Activated T-helper 2 cell treated with anti-CD3 and anti-CD28 coated beads, Interferon-gamma antibody, Interleukin-2, Interleukin-4, amounts not matched to agents 10 μg/mL and 5 μg/mL and 100 μg/mL, durations not matched to agents 14 hours and 24 hours and 36 hours (primary cell): ENCODE results near the gene CRYGN. TPM values are rescaled to one million over a fixed set of nuclear protein-coding genes. Genes with fewer than 3 reads are reported as not detected.

Source experiments
- DNase-seq: peaks from one replicate; pipeline ENCODE4 v3.0.0; 2021; ENCODE audit warnings: low spot score
- H3K27ac Mint-ChIP-seq: one replicate; pipeline ENCODE4 v1.8.0; 2021; ENCODE audit warnings: mixed read lengths
- H3K27me3 Mint-ChIP-seq: one replicate; pipeline ENCODE4 v1.8.0; 2021; ENCODE audit warnings: low read depth, mixed read lengths
- H3K36me3 Mint-ChIP-seq: one replicate; pipeline ENCODE4 v1.8.0; 2021; ENCODE audit warnings: low read depth, mixed read lengths
- H3K4me1 Mint-ChIP-seq: one replicate; pipeline ENCODE4 v1.8.0; 2021; ENCODE audit warnings: low read depth, mixed read lengths
- H3K4me3 Mint-ChIP-seq: one replicate; pipeline ENCODE4 v1.8.0; 2021; ENCODE audit warnings: low read depth, mild to moderate bottlenecking, moderate library complexity, mixed read lengths
- H3K9me3 Mint-ChIP-seq: one replicate; pipeline ENCODE4 v1.8.0; 2021; ENCODE audit warnings: mixed read lengths
- intact Hi-C: fragments of 100-400 bp; cut with micrococcal nuclease; formaldehyde crosslinking; loops from one replicate; pipeline ENCODE4 v1.15.1; 2023
- total RNA-seq: library from RNA; stranded (reverse); gene quantifications from 2 replicates; pipeline ENCODE4 v1.2.3, GENCODE V29; 2022

CRYGN gene
- total RNA-seq, 1 donor from 2014 or later = not detected

DNA sequence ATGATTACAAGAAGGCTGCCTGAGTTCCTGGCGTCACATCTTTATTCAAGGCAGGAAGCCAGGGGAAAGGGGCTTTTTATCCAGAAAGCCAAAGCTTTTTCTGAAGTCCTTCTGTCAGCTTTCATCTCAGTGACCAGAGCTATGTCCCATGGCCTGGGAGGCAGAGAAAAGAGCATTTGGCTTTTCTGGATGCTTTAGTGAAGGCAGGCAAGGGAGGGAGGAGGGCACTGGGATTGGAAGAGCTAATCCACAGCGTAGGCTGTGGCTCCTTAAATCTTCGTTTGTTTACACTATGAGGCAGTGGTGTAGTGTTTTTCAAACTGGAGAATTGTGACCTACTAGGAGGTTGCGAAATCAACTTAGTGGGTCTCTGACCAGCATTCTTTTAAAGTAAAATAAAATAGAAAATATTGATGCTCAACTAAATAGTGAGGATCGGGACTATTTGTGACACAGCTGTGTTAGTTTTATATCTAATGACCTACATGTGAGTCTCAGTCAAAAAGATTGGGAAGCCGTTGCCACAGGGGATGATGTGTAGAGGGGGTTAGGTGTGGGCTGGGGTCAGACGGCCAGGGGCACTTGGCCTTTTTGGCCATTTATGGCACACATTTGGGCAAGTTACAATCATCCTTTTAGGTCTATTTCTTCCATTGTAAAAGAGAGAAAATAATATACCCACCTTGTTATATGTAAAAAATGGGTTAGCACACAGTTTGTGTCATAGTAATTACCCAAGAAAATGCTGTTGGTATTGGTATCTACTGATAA is 14.1 kb downstream of the CRYGN start:
- Mint-ChIP-seq H3K4me3 (no peak overlapping the region), H3K4me1 (peaks cover 21% of the 10 kb centered on the region), H3K27me3 (peaks cover 9% of the 10 kb centered on the region), H3K27ac (no peak overlapping the region), H3K9me3 (peaks cover 9% of the 10 kb centered on the region), H3K36me3 (no peaks in the 10 kb centered on the region)
- no peak for DNase-seq
- intact Hi-C loops = no loop called here

DNA sequence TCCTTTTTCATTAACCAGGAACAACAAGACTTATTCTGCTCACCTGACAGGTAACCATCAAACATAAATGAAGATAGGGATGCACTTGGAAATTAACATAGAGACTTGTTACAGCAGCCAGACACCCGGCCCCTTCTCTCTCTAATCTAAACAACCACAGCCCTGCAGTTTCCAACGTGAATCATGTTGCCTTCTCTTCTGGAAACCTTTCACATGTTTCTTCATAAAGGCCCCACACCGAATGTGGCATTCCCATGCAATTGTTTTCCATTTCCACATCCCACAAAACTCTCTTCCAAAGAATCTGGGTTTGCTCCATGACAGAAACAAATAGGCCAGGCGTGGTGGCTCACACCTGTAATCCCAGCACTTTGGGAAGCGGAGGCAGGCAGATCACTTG is 15.1 kb downstream of the CRYGN start:
- peaks cover 12% of the 10 kb centered on the region for H3K27me3 Mint-ChIP-seq
- no peaks in the 10 kb centered on the region for H3K36me3 Mint-ChIP-seq
- H3K27ac Mint-ChIP-seq = no peak overlapping the region
- intact Hi-C loops = no loop called here
- H3K4me1 Mint-ChIP-seq = peaks cover 15% of the 10 kb centered on the region
- no peak overlapping the region for H3K4me3 Mint-ChIP-seq
- DNase-seq = no peak
- peaks cover 16% of the 10 kb centered on the region for H3K9me3 Mint-ChIP-seq

DNA sequence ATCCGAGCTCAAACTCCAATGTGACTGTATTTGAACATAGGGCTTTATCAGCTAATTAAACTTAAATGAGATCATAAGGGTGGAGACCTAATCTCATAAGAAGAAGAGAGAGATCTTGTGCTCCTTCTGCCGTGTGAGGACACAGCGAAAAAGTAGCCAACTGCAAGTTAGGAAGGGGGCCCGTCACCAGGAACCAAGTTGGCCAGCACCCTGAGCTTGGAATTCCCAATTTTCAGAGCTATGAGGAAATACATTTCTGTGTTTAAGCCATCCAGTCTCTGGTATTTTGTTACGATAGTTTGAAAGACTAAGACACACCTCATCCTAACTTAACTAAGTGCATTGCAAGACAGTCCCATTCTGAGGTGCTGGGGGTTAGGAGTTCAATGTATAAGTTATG is 16.0 kb downstream of the CRYGN start:
- no peak for DNase-seq
- H3K36me3 Mint-ChIP-seq = no peaks in the 10 kb centered on the region
- intact Hi-C loops = no loop called here
- no peak overlapping the region for H3K27ac Mint-ChIP-seq
- H3K9me3 Mint-ChIP-seq = peaks cover 17% of the 10 kb centered on the region
- H3K4me1 Mint-ChIP-seq = peaks cover 6% of the 10 kb centered on the region
- H3K27me3 Mint-ChIP-seq = peaks cover 12% of the 10 kb centered on the region
- no peak overlapping the region for H3K4me3 Mint-ChIP-seq

DNA sequence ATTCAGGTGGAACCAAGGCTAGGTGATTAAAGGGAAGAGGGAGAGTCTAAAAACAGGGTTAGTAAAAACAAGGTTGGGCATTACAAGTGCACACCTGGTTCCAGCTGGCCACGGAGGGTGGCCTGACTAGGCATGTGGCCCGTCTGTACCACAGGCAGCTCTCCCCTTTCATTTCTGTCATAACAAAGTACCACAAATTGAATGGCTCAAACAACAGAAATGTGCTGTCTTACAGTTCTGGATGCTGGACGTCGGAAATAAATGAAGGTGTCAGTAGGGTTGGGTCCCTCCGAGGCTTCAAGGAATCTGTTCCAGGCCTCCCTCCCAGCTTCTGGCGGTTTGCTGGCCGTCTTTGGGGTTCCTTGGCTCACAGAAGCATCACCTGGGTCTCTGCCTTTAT is 16.7 kb downstream of the CRYGN start:
- Mint-ChIP-seq H3K4me3 (no peak overlapping the region), H3K27me3 (peaks cover 14% of the 10 kb centered on the region), H3K36me3 (no peaks in the 10 kb centered on the region), H3K4me1 (peaks cover 1% of the 10 kb centered on the region), H3K9me3 (peaks cover 20% of the 10 kb centered on the region), H3K27ac (no peak overlapping the region)
- intact Hi-C loops = no loop called here
- no peak for DNase-seq

DNA sequence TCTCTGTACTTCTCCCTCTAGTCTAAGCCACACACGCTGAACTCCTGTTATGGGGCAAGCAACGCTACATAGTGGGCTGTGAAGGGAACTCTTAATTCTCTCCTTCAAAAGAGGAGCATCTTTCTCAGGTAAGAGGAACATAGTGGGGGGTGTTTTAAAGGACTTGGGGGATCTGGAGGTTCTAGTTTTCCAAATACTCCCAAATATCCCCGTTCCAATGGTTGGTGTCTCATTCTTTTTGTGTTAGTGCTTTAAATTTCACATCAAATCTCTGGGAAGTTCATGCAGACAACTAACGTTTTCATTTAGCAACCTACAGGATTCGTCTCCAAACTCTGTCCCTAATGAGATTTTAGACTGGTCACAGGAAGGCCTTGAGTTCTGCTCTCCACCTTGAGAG is 17.7 kb downstream of the CRYGN start:
- H3K4me1 Mint-ChIP-seq = no peaks in the 10 kb centered on the region
- H3K27ac Mint-ChIP-seq = no peak overlapping the region
- peaks cover 14% of the 10 kb centered on the region for H3K27me3 Mint-ChIP-seq
- H3K36me3 Mint-ChIP-seq = no peaks in the 10 kb centered on the region
- DNase-seq = no peak
- H3K4me3 Mint-ChIP-seq = no peak overlapping the region
- H3K9me3 Mint-ChIP-seq = peaks cover 23% of the 10 kb centered on the region
- intact Hi-C loops = no loop called here

DNA sequence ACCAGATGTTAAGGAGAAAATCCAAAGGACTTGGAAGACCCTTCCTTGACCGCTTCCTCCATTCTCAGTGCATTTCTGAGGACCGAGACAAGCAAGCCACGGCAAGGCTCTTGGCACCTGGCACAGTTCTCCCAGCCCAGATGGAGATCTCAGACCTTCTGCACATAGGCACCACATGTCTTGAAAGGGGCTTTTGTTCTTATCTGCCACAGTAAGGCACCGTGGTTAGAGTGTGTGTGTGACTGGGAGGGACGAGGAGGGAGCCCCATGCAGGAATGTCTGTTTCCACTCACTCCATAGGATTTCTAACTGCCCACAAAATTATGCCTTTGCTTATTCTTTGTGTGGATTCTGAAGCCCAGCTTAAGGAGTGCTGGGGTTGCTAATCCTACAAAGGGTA is 19.8 kb downstream of the CRYGN start:
- H3K27me3 Mint-ChIP-seq = peaks cover 19% of the 10 kb centered on the region
- no peak overlapping the region for H3K4me3 Mint-ChIP-seq
- peaks cover 23% of the 10 kb centered on the region for H3K9me3 Mint-ChIP-seq
- H3K27ac Mint-ChIP-seq = no peak overlapping the region
- intact Hi-C loops = no loop called here
- no peaks in the 10 kb centered on the region for H3K4me1 Mint-ChIP-seq
- no peaks in the 10 kb centered on the region for H3K36me3 Mint-ChIP-seq
- no peak for DNase-seq

DNA sequence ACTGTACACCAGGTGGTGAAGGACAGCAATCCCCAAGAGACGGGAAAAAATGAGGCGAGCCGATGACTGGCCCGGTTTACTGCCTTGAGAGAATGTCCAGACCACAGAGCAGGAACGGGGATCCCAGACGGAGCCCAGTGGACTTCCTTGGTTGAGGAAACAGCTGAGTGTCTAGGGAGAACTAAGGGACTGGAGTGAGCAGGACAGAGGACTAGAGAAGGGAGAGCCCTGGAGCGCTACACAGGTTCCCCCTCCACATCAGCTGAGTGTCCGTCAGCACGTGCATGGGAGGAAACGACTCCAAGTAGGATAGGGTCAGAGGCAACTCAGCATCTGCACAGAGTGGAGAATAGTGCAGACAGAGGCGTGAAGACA is 23.0 kb downstream of the CRYGN start:
- intact Hi-C loops = no loop called here

DNA sequence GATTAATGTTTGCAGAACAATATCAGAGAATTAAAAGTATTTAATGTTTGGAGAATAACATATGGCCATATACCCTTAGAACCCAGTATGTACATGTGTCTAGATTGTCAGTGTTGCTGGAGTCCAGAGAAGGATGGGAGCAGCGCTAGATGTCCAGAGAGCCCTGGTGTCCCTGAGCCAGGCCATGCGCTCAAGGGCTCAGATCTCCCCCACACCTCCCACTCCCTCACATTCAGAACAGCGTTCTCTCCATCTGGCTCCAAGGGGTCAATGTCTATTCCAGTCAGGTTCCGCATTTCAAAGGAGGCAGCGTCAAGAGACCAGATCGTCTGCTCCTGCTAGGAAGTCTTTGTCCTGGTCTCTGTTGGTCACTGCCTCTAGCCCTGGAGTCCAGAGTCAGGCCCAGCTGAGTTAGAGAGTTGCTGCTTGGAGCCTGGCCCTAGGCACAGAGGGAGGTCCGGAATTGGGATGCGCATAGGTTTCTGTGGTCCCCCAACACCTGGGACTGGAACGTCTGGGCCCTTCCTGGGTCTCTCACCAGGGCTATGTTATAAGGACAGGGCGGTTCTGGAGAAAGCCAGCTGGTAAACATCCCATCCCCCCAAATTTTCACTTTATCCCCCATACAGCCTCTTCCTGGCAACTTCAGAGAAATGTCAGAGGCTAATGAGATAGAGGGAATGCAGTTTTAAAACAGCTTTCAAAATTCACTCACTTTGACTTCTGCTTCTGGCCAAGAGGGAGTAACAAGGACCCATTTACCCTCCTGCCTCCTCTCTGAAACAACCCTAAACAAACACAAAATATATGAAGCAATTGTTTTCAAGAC is 23.6 kb downstream of the CRYGN start:
- Mint-ChIP-seq H3K36me3 (no peaks in the 10 kb centered on the region), H3K27me3 (peaks cover 36% of the 10 kb centered on the region), H3K9me3 (peaks cover 14% of the 10 kb centered on the region), H3K4me1 (peaks cover 14% of the 10 kb centered on the region), H3K4me3 (no peak overlapping the region), H3K27ac (no peak overlapping the region)
- DNase-seq = no peak
- intact Hi-C loops = no loop called here

More for the DNA sequence above, 23.0 kb downstream of the CRYGN start:
- Mint-ChIP-seq H3K36me3 (no peaks in the 10 kb centered on the region), H3K27me3 (peaks cover 32% of the 10 kb centered on the region), H3K9me3 (peaks cover 18% of the 10 kb centered on the region), H3K27ac (no peak overlapping the region), H3K4me1 (peaks cover 14% of the 10 kb centered on the region), H3K4me3 (no peak overlapping the region)
- DNase-seq = no peak

DNA sequence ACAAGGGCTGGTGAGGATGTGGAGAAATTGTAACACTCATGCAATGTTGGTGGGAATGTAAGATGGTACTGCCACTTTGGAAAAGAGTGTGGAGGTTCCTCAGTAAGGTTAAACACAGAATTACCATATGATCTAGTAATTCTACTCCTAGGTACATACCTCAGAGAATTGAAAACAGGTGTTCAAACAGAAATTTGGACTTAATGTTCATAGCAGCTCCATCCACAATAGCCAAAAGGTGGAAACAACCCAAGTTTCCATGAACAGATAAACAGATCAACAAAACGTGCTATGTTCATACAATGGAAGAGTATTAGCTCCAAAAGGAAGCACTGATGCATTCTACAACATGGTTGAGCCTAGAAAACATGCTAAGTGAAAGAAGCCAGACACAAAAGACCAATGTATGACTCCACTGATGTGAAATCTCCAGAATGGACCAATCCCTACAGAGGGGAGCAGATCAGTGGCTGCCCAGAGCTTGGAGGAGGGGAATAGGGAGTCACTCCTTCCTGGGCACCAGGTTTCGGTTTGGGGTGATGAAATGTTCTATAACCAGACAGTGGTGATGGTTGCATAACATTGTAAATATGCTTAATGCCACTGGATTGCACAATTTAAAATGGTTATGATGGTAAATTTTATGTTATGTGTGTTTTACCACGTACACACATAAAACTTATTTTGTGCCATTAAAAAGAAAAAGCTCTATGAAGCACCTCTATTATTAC is 24.4 kb downstream of the CRYGN start:
- Mint-ChIP-seq H3K27ac (no peak overlapping the region), H3K36me3 (no peaks in the 10 kb centered on the region), H3K4me3 (no peak overlapping the region), H3K27me3 (peaks cover 44% of the 10 kb centered on the region), H3K4me1 (peaks cover 14% of the 10 kb centered on the region), H3K9me3 (peaks cover 14% of the 10 kb centered on the region)
- no peak for DNase-seq
- intact Hi-C loops = loop anchor here (2.0 kb wide), 2 partner anchors 13 to 33 kb away; no protein-coding TSS in a partner anchor

DNA sequence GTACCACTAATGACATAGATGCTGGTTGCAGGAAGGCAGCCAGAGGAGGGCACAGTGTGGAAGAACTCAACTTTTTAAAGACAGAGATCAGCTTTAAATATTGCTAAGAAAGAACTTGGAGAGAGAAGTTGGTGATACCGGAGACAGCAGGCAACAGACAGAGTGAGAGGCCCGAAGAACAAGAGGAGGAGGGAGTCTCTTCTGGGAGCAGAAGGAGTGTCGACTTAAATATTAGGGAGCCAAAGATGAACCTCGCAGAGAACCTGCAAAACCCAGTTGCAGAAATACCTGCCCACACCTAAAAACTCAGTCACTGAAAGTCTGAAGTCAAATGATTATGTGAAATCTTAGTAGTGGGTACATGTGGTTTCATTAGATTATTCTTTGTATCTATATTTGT is 26.7 kb downstream of the CRYGN start:
- intact Hi-C loops = loop anchor here (5.0 kb wide), 1 partner anchor 46 kb away; no protein-coding TSS in a partner anchor
- H3K27me3 Mint-ChIP-seq = peaks cover 53% of the 10 kb centered on the region

DNA sequence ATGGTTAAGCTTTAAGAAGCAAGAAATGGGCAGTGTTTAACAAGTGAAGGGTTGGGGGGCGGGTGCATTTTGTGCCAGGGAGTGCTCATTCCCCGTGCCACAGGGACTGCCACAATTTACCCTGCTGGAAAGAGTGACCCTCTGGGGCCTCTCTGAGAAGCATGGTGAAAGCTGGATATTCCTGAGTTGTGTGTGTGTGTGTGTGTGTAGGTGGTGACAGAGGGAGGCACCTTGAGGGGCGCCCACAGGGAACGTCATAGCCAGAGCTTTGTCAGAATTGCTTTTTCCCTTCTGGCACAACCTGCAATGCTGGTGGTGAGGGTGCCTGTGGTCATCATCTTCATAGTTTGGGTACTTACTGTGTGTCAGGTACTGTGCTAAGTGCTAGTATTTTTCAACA is 27.6 kb downstream of the CRYGN start:
- intact Hi-C loops = loop anchor here (5.0 kb wide), 1 partner anchor 45 kb away; no protein-coding TSS in a partner anchor
- Mint-ChIP-seq H3K9me3 (no peaks in the 10 kb centered on the region), H3K27me3 (peaks cover 52% of the 10 kb centered on the region), H3K36me3 (no peaks in the 10 kb centered on the region), H3K27ac (no peak overlapping the region), H3K4me3 (no peak overlapping the region), H3K4me1 (peaks cover 18% of the 10 kb centered on the region)
- no peak for DNase-seq

More for the DNA sequence above, 26.7 kb downstream of the CRYGN start:
- Mint-ChIP-seq H3K36me3 (no peaks in the 10 kb centered on the region), H3K4me3 (no peak overlapping the region), H3K4me1 (peaks cover 18% of the 10 kb centered on the region), H3K27ac (no peak overlapping the region), H3K9me3 (peaks cover 3% of the 10 kb centered on the region)
- no peak for DNase-seq

DNA sequence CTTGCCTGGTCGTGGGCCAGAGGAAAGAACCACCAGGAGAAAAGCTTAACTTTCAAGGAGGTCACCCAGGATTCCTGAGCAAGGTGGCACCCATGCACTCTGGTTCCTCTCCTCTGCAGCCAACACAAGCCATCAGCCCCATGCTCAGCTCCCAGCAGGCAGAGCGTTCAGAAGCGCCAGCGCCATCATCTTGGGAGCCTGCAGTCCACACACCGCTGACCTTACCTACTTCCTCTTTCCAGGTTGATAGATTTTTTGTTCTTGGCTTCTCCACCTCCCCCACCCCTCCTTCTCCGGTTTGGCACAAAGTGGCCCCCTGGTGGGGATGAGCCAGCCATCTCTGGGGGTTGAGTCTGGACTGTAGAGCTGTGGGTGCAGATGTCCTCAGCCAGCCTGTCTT is 28.4 kb downstream of the CRYGN start:
- no peak for DNase-seq
- intact Hi-C loops = loop anchor here (5.0 kb wide), 1 partner anchor 44 kb away; no protein-coding TSS in a partner anchor
- Mint-ChIP-seq H3K4me3 (no peak overlapping the region), H3K27ac (no peak overlapping the region), H3K4me1 (peaks cover 18% of the 10 kb centered on the region), H3K27me3 (peaks cover 52% of the 10 kb centered on the region), H3K36me3 (no peaks in the 10 kb centered on the region), H3K9me3 (no peaks in the 10 kb centered on the region)
